RWPE1 (cell line): Measurements from ENCODE around the gene SLC25A6.
A peak's percentile ranks its signal among the peaks of the same experiment; 100 is the strongest.

Source experiments
- CTCF ChIA-PET: fragments of 350-600 bp; sonication (Branson Sonifier 250); formaldehyde crosslinking; extraction: SDS; loops from one replicate; lab custom pipeline; 2021; lab: Yijun Ruan, JAX
- POLR2A ChIA-PET: fragments of 400-600 bp; formaldehyde crosslinking; extraction: SDS; loops from one replicate; lab custom pipeline; 2020; ENCODE audit warnings: antibody characterized with exemption; ENCODE audit not compliant: low non-redundant PET; lab: Yijun Ruan, JAX
- DNase-seq: peaks from one replicate; pipeline ENCODE4 v3.0.0; 2012; ENCODE audit warnings: low spot score
- H3K27ac ChIP-seq: fragments of 450-650 bp; 2 replicates; pipeline ENCODE4 v1.5.1; 2017
- TF ChIP-seq, protein P1 (sequence below): fragments of 450-650 bp; conservative IDR thresholded peaks from 2 replicates; pipeline ENCODE4 v1.5.1; 2017; ENCODE audit warnings: low read depth, mild to moderate bottlenecking

The SLC25A6 gene

GRCh38 chrX:1400742-1401471 is 9.0 kb upstream of the SLC25A6 start:
- DNase-seq, result no peak
- H3K27ac ChIP-seq, result peak overlapping the region; percentile 34; the same call in 1 of the 2 replicates
- ChIA-PET CTCF (no interaction called here), POLR2A (no interaction called here)
- TF ChIP-seq, protein P1, sequence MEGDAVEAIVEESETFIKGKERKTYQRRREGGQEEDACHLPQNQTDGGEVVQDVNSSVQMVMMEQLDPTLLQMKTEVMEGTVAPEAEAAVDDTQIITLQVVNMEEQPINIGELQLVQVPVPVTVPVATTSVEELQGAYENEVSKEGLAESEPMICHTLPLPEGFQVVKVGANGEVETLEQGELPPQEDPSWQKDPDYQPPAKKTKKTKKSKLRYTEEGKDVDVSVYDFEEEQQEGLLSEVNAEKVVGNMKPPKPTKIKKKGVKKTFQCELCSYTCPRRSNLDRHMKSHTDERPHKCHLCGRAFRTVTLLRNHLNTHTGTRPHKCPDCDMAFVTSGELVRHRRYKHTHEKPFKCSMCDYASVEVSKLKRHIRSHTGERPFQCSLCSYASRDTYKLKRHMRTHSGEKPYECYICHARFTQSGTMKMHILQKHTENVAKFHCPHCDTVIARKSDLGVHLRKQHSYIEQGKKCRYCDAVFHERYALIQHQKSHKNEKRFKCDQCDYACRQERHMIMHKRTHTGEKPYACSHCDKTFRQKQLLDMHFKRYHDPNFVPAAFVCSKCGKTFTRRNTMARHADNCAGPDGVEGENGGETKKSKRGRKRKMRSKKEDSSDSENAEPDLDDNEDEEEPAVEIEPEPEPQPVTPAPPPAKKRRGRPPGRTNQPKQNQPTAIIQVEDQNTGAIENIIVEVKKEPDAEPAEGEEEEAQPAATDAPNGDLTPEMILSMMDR, result no peak

DNA sequence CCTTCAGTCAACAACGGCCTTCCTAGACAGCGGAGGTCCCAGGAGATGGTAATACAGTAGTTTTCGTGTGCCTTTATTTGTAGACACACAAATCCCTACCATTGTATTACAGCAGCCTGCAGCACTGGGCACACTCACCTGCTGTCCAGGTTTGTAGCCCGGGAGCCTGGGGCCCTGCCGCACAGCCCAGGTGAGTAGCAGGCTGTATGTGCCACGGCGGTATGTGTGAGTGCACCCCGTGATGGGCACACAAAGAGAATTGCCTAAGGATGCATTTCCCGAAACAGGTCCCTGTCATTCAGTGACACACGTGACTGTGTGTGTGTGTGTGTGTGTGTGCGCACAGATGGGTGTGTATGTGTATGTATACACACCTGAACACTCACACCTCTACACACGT is 8.1 kb upstream of the SLC25A6 start:
- H3K27ac ChIP-seq, result no peak overlapping the region
- CTCF ChIA-PET, result no interaction called here
- no peak for DNase-seq

GRCh38 chrX:1398431-1399340 is 6.8 kb upstream of the SLC25A6 start:
- peak overlapping the region; percentile 21; the same call in 1 of the 2 replicates for H3K27ac ChIP-seq
- TF ChIP-seq, protein P1, result no peak
- no peak for DNase-seq
- ChIA-PET POLR2A (no interaction called here), CTCF (no interaction called here)

More for the DNA sequence above, 8.1 kb upstream of the SLC25A6 start:
- POLR2A ChIA-PET, result no interaction called here
- TF ChIP-seq, protein P1, result no peak

DNA sequence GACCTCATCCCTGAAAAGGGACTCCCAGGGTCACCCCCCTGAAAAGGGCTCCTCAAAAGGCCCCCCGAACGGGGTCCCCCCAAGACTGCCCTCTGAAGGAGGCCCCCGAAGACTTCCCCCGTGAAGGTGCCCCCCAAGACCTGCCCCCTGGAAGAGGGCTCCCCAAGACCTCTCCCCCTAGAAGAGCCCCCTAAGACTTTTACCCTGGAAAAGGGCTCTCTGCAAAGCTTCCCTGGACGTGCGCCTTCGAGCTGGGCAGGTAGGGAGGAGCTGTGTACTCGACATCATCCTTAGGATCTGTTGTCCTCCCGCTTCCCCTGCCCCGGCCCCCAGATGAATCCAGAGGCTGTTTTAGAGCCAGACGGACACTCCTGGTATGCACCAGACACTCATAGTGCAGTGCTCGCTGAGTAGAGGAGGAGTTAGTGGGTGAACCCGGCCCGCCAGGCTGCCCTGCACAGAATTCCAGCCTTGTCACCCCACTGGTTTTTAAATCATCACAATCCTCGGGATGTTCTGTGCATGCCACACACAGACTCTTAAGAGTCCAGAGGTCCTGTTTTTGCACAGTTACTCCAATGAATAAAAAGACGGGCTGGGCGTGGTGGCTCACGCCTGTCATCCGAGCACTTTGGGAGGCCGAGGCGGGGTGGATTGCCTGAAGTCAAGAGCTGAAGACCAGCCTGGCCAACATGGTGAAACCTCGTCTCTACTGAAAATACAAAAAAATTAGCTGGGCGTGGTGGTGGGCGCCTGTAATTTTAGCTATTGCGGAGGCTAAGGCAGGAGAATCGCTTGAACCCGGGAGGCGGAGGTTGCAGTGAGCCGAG is 5.7 kb upstream of the SLC25A6 start:
- TF ChIP-seq, protein P1, result no peak
- DNase-seq, result no peak
- peak overlapping the region; percentile 21; the same call in 1 of the 2 replicates for H3K27ac ChIP-seq
- ChIA-PET CTCF (no interaction called here), POLR2A (no interaction called here)

DNA sequence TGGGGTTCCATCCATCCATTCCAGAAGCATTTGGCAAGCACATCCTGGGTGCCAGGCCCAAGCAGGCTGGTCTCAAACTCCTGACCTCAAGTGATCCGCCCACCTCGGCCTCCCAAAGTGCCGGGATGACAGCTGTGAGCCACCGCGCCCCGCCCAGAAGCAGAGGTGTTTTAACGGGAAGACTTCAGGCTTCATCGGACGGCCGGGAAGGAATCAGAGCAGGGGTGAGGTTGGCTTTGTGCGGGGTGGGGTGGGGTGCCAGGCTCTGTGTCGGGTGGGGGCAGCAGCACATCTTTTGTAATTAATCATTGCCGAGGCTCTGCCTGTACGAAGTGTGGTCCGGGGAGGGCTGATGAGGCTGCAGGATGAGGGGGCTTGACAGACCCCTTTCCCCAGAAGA is 5.1 kb upstream of the SLC25A6 start:
- CTCF ChIA-PET, result no interaction called here
- POLR2A ChIA-PET, result no interaction called here
- peak overlapping the region; percentile 21 for H3K27ac ChIP-seq
- TF ChIP-seq, protein P1, result no peak
- no peak for DNase-seq
